Choroid plexus epithelial cell (primary cell): Measurements from ENCODE around the gene PRR5L.

Experiments
- DNase-seq: peaks from one replicate; pipeline ENCODE4 v3.0.0-alpha.2; 2010; ENCODE audit warnings: low read depth
- H3K4me3 ChIP-seq: 2 replicates; pipeline ENCODE4 v1.5.1; 2011; ENCODE audit warnings: low read depth, mild to moderate bottlenecking, control low read depth, low read length, moderate library complexity
- TF ChIP-seq, protein P1 (sequence below): conservative IDR thresholded peaks from 2 replicates; pipeline ENCODE4 v1.5.1; 2011; ENCODE audit warnings: low read depth, mild to moderate bottlenecking, control low read depth, inconsistent platforms, low read length, moderate library complexity

Gene PRR5L

DNA sequence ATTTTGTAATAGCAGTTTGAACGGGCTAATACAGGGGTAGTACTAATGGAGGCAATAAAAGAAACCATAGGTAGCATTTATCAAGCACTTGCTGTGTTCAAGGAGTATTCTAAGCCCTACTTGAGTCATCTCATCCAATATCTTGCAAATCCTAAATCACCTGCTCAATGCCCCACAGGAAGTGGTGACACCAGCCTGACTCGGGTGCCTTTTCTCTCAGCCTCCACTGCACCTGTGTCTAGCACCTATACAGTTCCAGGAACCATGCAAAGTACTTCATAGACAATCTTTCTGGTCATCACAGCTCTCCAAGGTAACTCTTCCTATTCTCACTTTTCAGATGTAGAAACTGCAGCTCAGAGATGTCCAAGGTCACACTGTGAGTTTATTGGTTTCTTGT is 98.0 kb downstream of the PRR5L start:
- H3K4me3 ChIP-seq, result no peak overlapping the region
- TF ChIP-seq, protein P1, sequence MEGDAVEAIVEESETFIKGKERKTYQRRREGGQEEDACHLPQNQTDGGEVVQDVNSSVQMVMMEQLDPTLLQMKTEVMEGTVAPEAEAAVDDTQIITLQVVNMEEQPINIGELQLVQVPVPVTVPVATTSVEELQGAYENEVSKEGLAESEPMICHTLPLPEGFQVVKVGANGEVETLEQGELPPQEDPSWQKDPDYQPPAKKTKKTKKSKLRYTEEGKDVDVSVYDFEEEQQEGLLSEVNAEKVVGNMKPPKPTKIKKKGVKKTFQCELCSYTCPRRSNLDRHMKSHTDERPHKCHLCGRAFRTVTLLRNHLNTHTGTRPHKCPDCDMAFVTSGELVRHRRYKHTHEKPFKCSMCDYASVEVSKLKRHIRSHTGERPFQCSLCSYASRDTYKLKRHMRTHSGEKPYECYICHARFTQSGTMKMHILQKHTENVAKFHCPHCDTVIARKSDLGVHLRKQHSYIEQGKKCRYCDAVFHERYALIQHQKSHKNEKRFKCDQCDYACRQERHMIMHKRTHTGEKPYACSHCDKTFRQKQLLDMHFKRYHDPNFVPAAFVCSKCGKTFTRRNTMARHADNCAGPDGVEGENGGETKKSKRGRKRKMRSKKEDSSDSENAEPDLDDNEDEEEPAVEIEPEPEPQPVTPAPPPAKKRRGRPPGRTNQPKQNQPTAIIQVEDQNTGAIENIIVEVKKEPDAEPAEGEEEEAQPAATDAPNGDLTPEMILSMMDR, result no peak
- DNase-seq, result no peak

DNA sequence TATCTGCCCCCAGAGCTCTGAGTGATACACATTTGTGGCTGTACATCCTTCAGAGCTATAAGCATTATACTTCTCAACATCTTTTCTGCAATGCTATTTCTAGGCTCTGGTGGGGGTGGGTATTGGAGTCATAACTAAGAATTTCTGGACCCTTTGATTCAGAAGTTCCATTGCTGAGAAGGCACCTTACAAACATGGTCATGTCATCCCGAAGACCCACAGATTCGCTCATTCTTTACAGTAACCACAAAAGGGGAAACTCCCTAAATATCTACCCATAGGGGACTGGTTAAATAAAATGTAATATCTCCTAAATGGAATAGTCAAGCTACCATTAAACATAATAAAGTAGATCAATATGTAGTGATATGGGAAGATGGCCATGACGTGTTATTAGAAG is 98.8 kb downstream of the PRR5L start:
- TF ChIP-seq, protein P1, result no peak
- H3K4me3 ChIP-seq, result no peak overlapping the region
- no peak for DNase-seq

DNA sequence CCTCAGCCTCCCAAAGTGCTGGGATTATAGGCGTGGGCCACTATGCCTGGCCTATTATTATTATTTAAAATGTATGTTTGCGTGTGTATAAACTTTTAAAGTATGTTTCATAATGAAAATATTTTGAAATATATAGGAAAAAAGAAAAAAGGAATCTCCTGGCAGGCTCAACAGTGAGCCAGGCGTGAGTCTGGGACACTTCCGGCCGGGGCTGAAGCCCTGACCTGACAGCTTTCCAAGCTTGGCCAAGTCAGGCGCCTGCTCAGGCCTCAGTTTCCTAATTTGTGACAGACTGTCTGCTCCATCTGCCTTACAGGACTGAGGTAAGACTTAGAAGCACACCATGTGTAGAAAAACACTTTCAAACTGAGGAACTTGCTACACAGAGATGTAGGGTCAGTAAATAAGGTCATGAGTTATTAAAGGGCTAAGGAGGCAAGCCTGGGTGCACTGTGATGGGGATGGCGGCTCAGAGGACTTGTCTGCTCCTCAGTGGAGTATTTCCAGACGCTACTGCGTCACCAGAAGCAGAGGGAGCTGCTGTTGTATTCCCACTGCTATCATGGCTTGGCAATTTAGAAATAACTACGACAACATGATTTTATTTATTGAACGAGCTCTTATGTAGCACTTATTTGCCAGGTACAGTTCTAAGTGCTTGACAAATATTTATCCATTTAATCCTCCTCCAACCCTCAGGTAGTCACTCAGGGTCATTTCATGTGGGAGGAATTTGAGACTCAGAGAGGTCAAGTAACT is 100.1 kb downstream of the PRR5L start:
- no peak for DNase-seq
- TF ChIP-seq, protein P1, result no peak
- no peak overlapping the region for H3K4me3 ChIP-seq

DNA sequence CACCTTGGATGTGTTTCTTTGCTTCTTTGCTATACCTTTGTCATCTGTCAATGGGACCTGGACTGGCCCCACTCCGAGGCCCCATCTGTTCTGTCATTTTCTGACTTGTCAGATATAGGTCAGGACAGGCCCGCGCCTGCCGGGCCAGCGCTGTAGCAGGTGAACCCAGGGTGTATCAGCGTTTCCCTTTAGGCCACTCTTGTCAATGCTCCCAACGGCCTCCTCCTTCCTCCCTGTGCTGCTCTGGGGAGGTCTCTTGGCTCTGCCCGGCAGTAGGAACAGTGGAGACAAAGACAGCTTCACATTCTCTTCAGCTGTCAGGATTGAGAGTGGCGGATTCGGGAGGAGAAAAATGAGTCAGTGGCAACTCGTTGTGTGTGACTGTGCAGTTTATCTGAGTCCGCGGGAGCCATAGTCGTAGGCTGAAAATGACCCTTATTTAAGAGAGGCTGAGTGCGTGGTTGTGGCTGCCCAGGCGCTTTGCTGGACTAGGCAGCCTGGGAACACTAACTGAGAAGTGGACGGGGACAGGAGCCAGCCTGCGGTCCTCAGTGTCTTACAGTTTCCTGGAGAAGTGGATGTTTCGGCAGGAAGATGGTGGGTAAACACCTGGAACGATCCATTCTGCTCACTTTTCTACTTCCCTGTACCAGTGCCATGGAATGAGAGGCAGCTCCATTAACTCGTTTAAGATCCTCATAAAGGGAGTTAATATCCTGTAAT is 102.3 kb downstream of the PRR5L start:
- TF ChIP-seq, protein P1, result no peak
- no peak for DNase-seq
- H3K4me3 ChIP-seq, result no peak overlapping the region

DNA sequence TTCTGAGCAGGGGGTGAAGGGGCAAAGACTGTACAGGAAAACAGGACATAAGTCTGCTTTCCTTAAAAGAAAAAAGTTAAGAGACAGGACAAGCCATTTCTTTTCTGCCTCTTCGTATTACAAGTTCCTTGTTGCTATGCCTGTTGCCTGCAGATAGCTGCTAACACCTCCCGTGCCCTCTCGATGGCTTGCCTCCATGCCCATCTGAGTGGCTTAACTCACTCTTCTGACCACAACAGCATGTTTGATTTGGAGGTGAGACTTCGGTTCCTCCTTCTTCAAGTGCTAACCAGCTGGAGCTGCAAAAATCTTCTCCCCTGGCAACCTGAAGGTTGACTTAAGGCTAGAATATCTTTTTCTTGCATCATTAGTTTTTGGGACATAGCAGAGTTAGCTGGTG is 103.1 kb downstream of the PRR5L start:
- TF ChIP-seq, protein P1, result no peak
- no peak for DNase-seq
- no peak overlapping the region for H3K4me3 ChIP-seq

DNA sequence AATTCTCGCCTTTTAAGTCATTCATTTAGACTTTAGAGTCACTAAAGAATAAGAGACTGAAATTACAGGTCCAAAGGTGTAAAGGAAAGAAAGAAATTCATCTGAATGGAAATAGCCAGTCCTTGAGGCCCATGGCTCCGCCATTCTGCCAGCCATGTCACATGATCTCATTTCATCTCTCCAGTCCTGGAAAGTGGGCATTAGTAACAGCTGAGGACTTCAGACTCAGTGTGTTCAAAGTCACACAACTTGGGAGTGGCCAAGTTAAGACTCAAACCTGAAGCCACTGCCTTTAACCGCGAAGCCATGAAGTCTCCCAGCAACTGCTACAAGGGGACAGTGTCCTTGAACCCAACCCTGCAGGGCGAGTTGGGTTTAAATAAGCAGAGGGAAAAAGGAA is 103.7 kb downstream of the PRR5L start:
- TF ChIP-seq, protein P1, result no peak
- H3K4me3 ChIP-seq, result no peak overlapping the region
- DNase-seq, result no peak
